IMR-90 (cell line): ENCODE results near the gene ARHGEF4. TPM values are rescaled to one million over a fixed set of nuclear protein-coding genes. Genes with fewer than 3 reads are reported as not detected.

Source experiments
- ATAC-seq: fragments of 200-7000 bp; cut with Tn5 transposase; 2 replicates; pipeline ENCODE4 v1.9.1; 2020; ENCODE audit warnings: low read depth, mild to moderate bottlenecking, moderate library complexity
- BruUV-seq: library from RNA; stranded (reverse); fragments of 400-500 nt; replicated peaks from 2 replicates; lab custom pipeline; 2021; lab: Mats Ljungman, UMichigan
- CTCF ChIA-PET: fragments of 300-600 bp; formaldehyde crosslinking; extraction: SDS; loops from one replicate; lab custom pipeline; 2021; ENCODE audit warnings: antibody characterized with exemption; lab: Yijun Ruan, JAX
- POLR2A ChIA-PET: fragments of 300-600 bp; sonication (Branson Sonifier 250); formaldehyde crosslinking; loops from one replicate; lab custom pipeline; 2022; ENCODE audit warnings: antibody characterized with exemption; ENCODE audit not compliant: unreplicated experiment; lab: Charles Lee
- DNase-seq: peaks from one replicate; pipeline ENCODE4 v3.0.0; 2013
- H2AFZ ChIP-seq: replicated peaks from 2 replicates; pipeline ENCODE3; 2013; ENCODE audit warnings: low read length, mild to moderate bottlenecking; ENCODE audit not compliant: poor library complexity
- H2AK5ac ChIP-seq: 2 replicates; pipeline ENCODE4 v1.6.1; 2013; ENCODE audit warnings: low read depth, low read length, inconsistent platforms
- H2AK9ac ChIP-seq: replicated peaks from 2 replicates; pipeline ENCODE3; 2013; ENCODE audit warnings: mild to moderate bottlenecking, low read depth, low read length, moderate library complexity; ENCODE audit not compliant: poor library complexity
- H2BK120ac ChIP-seq: 2 replicates; pipeline ENCODE4 v1.6.1; 2013; ENCODE audit warnings: low read depth, low read length, inconsistent platforms
- H2BK15ac ChIP-seq: 3 replicates; pipeline ENCODE4 v1.6.1; 2013; ENCODE audit warnings: low read depth, low read length, inconsistent platforms
- H2BK20ac ChIP-seq: 2 replicates; pipeline ENCODE4 v1.6.1; 2013; ENCODE audit warnings: low read depth, mild to moderate bottlenecking, inconsistent platforms, low read length, moderate library complexity
- H2BK5ac ChIP-seq: 2 replicates; pipeline ENCODE4 v1.6.1; 2013; ENCODE audit warnings: mild to moderate bottlenecking, low read depth, low read length, inconsistent platforms; ENCODE audit not compliant: poor library complexity, severe bottlenecking
- H3K14ac ChIP-seq: replicated peaks from 2 replicates; pipeline ENCODE4 v1.6.1; 2013; ENCODE audit warnings: low read depth, low read length, inconsistent platforms
- H3K18ac ChIP-seq: 2 replicates; pipeline ENCODE4 v1.6.1; 2013; ENCODE audit warnings: low read depth, low read length, control low read depth
- H3K23ac ChIP-seq: 2 replicates; pipeline ENCODE4 v1.6.1; 2013; ENCODE audit warnings: low read depth, low read length, inconsistent platforms
- H3K27ac ChIP-seq: 2 replicates; pipeline ENCODE4 v1.5.1; 2013; ENCODE audit warnings: mild to moderate bottlenecking, control low read depth, low read length; ENCODE audit not compliant: insufficient read depth
- H3K27me3 ChIP-seq: 2 replicates; pipeline ENCODE4 v1.6.1; 2013; ENCODE audit warnings: low read length; ENCODE audit not compliant: control insufficient read depth, insufficient read depth
- H3K36me3 ChIP-seq: 2 replicates; pipeline ENCODE4 v1.6.1; 2013; ENCODE audit warnings: low read length, mixed read lengths; ENCODE audit not compliant: control insufficient read depth, insufficient read depth
- H3K4ac ChIP-seq: 2 replicates; pipeline ENCODE4 v1.6.1; 2013; ENCODE audit warnings: low read depth, low read length, inconsistent platforms
- H3K4me1 ChIP-seq: 2 replicates; pipeline ENCODE4 v1.6.1; 2013; ENCODE audit warnings: low read length, mixed read lengths; ENCODE audit not compliant: control insufficient read depth, insufficient read depth
- H3K4me2 ChIP-seq: 2 replicates; pipeline ENCODE4 v1.6.1; 2013; ENCODE audit warnings: low read depth, mild to moderate bottlenecking, control low read depth, low read length, moderate library complexity
- H3K4me3 ChIP-seq: 2 replicates; pipeline ENCODE4 v1.5.1; 2013; ENCODE audit warnings: low read depth, mild to moderate bottlenecking, control low read depth, low read length, moderate library complexity; ENCODE audit not compliant: insufficient read depth
- H3K56ac ChIP-seq: 2 replicates; pipeline ENCODE4 v1.6.1; 2013; ENCODE audit warnings: low read length, inconsistent platforms; ENCODE audit not compliant: insufficient read depth; ENCODE audit errors: extremely low read depth
- H3K79me1 ChIP-seq, 2 experiments: 2 replicates each; pipeline ENCODE4 v1.6.1; 2013; ENCODE audit warnings: low read length in 2 of 2, inconsistent platforms in 1 of 2, low read depth in 1 of 2
- H3K9ac ChIP-seq: 2 replicates; pipeline ENCODE4 v1.6.1; 2013; ENCODE audit warnings: low read depth, low read length, control low read depth
- H3K9me1 ChIP-seq: 2 replicates; pipeline ENCODE4 v1.6.1; 2013; ENCODE audit warnings: low read length, inconsistent platforms; ENCODE audit not compliant: insufficient read depth
- H3K9me3 ChIP-seq: 2 replicates; pipeline ENCODE4 v1.6.1; 2013; ENCODE audit warnings: low read length; ENCODE audit not compliant: control insufficient read depth, insufficient read depth
- H4K20me1 ChIP-seq: 2 replicates; pipeline ENCODE4 v1.6.1; 2013; ENCODE audit warnings: low read length, inconsistent platforms; ENCODE audit not compliant: insufficient read depth
- H4K5ac ChIP-seq: 2 replicates; pipeline ENCODE4 v1.6.1; 2013; ENCODE audit warnings: mild to moderate bottlenecking, low read depth, low read length, control low read depth
- H4K8ac ChIP-seq, 2 experiments: 2 replicates each; pipeline ENCODE4 v1.6.1; 2013; ENCODE audit warnings: low read depth in 2 of 2, low read length in 2 of 2, control low read depth in 1 of 2, inconsistent platforms in 1 of 2
- H4K91ac ChIP-seq: 2 replicates; pipeline ENCODE4 v1.6.1; 2013; ENCODE audit warnings: low read depth, low read length, inconsistent platforms; ENCODE audit not compliant: insufficient read depth
- BHLHE40 ChIP-seq: fragments of 150-350 bp; IDR thresholded peaks from 2 replicates; pipeline ENCODE4 v1.6.1; 2016; ENCODE audit warnings: mild to moderate bottlenecking, low read depth, low read length
- CEBPB ChIP-seq: IDR thresholded peaks from 2 replicates; pipeline ENCODE4 v1.6.1; 2012; ENCODE audit warnings: low read depth, low read length, improper control_type of control experiment
- CHD1 ChIP-seq: IDR thresholded peaks from 2 replicates; pipeline ENCODE4 v1.6.1; 2012; ENCODE audit warnings: low read depth, low read length, improper control_type of control experiment
- ELK1 ChIP-seq: fragments of 150-350 bp; IDR thresholded peaks from 2 replicates; pipeline ENCODE4 v1.6.1; 2016; ENCODE audit warnings: low read depth, mild to moderate bottlenecking, low read length, moderate library complexity, borderline replicate concordance
- MAFK ChIP-seq: IDR thresholded peaks from 2 replicates; pipeline ENCODE4 v1.6.1; 2012; ENCODE audit warnings: low read depth, low read length, improper control_type of control experiment
- MAZ ChIP-seq: IDR thresholded peaks from 2 replicates; pipeline ENCODE4 v1.6.1; 2012; ENCODE audit warnings: low read depth, mild to moderate bottlenecking, low read length, improper control_type of control experiment, moderate library complexity, borderline replicate concordance
- NFE2L2 ChIP-seq: fragments of 150-350 bp; IDR thresholded peaks from 2 replicates; pipeline ENCODE4 v1.6.1; 2016; ENCODE audit warnings: low read depth, mild to moderate bottlenecking, low read length
- POLR2A ChIP-seq: IDR thresholded peaks from 2 replicates; pipeline ENCODE4 v1.6.1; 2012; ENCODE audit warnings: mild to moderate bottlenecking, low read depth, low read length
- RAD21 ChIP-seq: IDR thresholded peaks from 2 replicates; pipeline ENCODE4 v1.6.1; 2012; ENCODE audit warnings: low read length, improper control_type of control experiment
- RCOR1 ChIP-seq: IDR thresholded peaks from 2 replicates; pipeline ENCODE4 v1.6.1; 2012; ENCODE audit warnings: mild to moderate bottlenecking, low read length, improper control_type of control experiment; ENCODE audit not compliant: insufficient replicate concordance
- SMC3 ChIP-seq: fragments of 150-350 bp; IDR thresholded peaks from 2 replicates; pipeline ENCODE4 v1.6.1; 2016; ENCODE audit warnings: low read depth, mild to moderate bottlenecking, antibody characterized with exemption, low read length, moderate library complexity
- WGBS, 2 experiments: methylation state at CpG; one replicate each; pipeline versions ENCODE4 v1.1.5 to v1.1.7; 2013; ENCODE audit warnings: missing lambda C conversion rate in 2 of 2; ENCODE audit not compliant: insufficient read length in 1 of 2; ENCODE audit errors: extremely low coverage in 2 of 2; 5-methylcytosine and 5-hydroxymethylcytosine counted together
- dilution Hi-C: fragments of 300-500 bp; cut with HindIII; formaldehyde crosslinking; loops from one replicate; pipeline ENCODE4 v1.14.3; 2018; ENCODE audit warnings: low sequenced_read_pairs; ENCODE audit not compliant: unreplicated experiment
- in situ Hi-C: fragments of 300-500 bp; cut with MboI; formaldehyde crosslinking; loops from 3 replicates; pipeline ENCODE4 v1.14.3; 2019; ENCODE audit warnings: low sequenced_read_pairs, inconsistent platforms, mixed read lengths
- intact Hi-C: fragments of 100-400 bp; cut with micrococcal nuclease; formaldehyde crosslinking; loops from 2 replicates; pipeline ENCODE4 v1.10.0; 2022
- polyA plus RNA-seq, 3 experiments: library from polyadenylated mRNA; depleted of rRNA; stranded (reverse); fragments of >200 nt; gene quantifications; 2 replicates each; pipeline ENCODE4 v1.2.3, GENCODE V29; 2012; ENCODE audit warnings: low replicate concordance in 1 of 3
- total RNA-seq: library from RNA; depleted of rRNA; stranded (reverse); fragments of >200 nt; gene quantifications from 2 replicates; pipeline ENCODE4 v1.2.3, GENCODE V29; 2012
- TF ChIP-seq, protein P1 (sequence below): conservative IDR thresholded peaks from 2 replicates; pipeline ENCODE4 v1.5.1; 2012; ENCODE audit warnings: mild to moderate bottlenecking, low read depth, low read length, improper control_type of control experiment
- TF ChIP-seq, protein P2 (sequence below): fragments of 150-350 bp; IDR thresholded peaks from 2 replicates; pipeline ENCODE4 v1.6.1; 2017; ENCODE audit warnings: mild to moderate bottlenecking, antibody characterized with exemption, low read length, low read depth

The ARHGEF4 gene
- total and polyA plus RNA-seq, 2 of the 4 experiments (the other 2 are of a cell fraction) = 2.7 to 5.0 TPM

DNA sequence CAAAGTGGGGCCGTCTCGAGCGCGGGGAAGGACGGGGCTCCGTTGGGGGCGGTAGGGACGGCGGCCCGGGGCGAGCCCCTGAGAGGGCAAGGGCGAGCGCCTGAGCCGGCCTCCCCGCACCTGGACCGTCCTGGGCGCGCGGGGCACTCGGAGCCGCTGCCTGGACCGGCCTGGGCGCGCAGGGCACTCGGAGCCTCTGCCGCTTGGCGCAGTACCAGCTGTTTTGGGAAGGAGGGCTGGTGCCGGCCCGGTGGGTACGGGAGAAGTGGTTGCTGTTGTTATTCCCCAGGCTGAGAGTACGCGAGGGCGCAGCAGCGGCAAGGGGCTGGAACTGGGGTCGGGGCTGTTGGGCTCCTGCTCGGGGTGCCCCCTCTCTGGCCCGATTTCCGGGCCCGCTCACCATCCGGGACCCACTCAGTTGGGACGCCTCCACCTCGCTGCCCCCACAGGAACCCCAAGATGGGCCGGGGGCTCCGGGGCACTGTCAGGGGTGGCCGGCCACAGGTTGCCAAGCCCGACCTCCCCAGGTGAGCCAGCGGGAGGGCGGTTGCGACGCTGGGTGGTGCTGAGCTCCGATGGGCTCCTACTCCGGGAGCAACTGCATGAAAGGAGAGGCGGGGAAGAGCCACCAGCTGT lies 579 bp downstream of the ARHGEF4 start:
- H4K20me1 ChIP-seq = no peaks in the 10 kb centered on the region
- no peak overlapping the region for H4K91ac ChIP-seq
- dilution Hi-C loops (no loop called here), in situ Hi-C loops (no loop called here), intact Hi-C loops (no loop called here)
- H3K9ac ChIP-seq = no peak overlapping the region
- DNase-seq = no peak
- ChIA-PET POLR2A (no interaction called here), CTCF (no interaction called here)
- H3K4me1 ChIP-seq = no peaks in the 10 kb centered on the region
- no peaks in the 10 kb centered on the region for H3K79me1 ChIP-seq
- H4K8ac ChIP-seq = no peak overlapping the region
- no peak overlapping the region for H3K27ac ChIP-seq
- no peaks in the 10 kb centered on the region for H3K36me3 ChIP-seq
- no peak overlapping the region for H2BK120ac ChIP-seq
- no peak overlapping the region for H2BK5ac ChIP-seq
- no peak overlapping the region for H3K56ac ChIP-seq
- no peak overlapping the region for H3K18ac ChIP-seq
- H3K4me2 ChIP-seq = no peak overlapping the region
- no peaks in the 10 kb centered on the region for H3K9me1 ChIP-seq
- H2AFZ ChIP-seq = peak overlapping the region; percentile 11
- H4K5ac ChIP-seq = no peak overlapping the region
- TF ChIP-seq POLR2A (no peak), MAZ (no peak), NFE2L2 (no peak), RCOR1 (no peak), CHD1 (no peak), CEBPB (no peak), SMC3 (no peak), ELK1 (no peak), RAD21 (no peak), BHLHE40 (no peak), MAFK (no peak)
- TF ChIP-seq, protein P1, sequence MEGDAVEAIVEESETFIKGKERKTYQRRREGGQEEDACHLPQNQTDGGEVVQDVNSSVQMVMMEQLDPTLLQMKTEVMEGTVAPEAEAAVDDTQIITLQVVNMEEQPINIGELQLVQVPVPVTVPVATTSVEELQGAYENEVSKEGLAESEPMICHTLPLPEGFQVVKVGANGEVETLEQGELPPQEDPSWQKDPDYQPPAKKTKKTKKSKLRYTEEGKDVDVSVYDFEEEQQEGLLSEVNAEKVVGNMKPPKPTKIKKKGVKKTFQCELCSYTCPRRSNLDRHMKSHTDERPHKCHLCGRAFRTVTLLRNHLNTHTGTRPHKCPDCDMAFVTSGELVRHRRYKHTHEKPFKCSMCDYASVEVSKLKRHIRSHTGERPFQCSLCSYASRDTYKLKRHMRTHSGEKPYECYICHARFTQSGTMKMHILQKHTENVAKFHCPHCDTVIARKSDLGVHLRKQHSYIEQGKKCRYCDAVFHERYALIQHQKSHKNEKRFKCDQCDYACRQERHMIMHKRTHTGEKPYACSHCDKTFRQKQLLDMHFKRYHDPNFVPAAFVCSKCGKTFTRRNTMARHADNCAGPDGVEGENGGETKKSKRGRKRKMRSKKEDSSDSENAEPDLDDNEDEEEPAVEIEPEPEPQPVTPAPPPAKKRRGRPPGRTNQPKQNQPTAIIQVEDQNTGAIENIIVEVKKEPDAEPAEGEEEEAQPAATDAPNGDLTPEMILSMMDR = no peak
- TF ChIP-seq, protein P2, sequence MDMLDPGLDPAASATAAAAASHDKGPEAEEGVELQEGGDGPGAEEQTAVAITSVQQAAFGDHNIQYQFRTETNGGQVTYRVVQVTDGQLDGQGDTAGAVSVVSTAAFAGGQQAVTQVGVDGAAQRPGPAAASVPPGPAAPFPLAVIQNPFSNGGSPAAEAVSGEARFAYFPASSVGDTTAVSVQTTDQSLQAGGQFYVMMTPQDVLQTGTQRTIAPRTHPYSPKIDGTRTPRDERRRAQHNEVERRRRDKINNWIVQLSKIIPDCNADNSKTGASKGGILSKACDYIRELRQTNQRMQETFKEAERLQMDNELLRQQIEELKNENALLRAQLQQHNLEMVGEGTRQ = no peak
- no peak overlapping the region for H3K4me3 ChIP-seq
- H3K27me3 ChIP-seq = peaks cover 23% of the 10 kb centered on the region
- H3K4ac ChIP-seq = no peak overlapping the region
- ATAC-seq = no peak
- 9% methylated on average over 40 of the region's 53 CpGs; no CpG with 5 or more reads in 1 of the 2 experiments for WGBS, 2 experiments
- BruUV-seq = no TSS peak
- no peak overlapping the region for H2BK15ac ChIP-seq
- no peak overlapping the region for H2AK5ac ChIP-seq
- H2BK20ac ChIP-seq = no peak overlapping the region
- no peaks in the 10 kb centered on the region for H3K9me3 ChIP-seq
- no peak overlapping the region for H3K23ac ChIP-seq
- H3K14ac ChIP-seq = no peak overlapping the region
- H2AK9ac ChIP-seq = no peak overlapping the region
